AG09309 (cell line): ENCODE results near the gene AXIN1.

ENCODE experiments used
- DNase-seq: peaks from one replicate; pipeline ENCODE4 v3.0.0-alpha.2; 2010; ENCODE audit warnings: low read depth
- H3K4me3 ChIP-seq: 2 replicates; pipeline ENCODE4 v1.5.1; 2011; ENCODE audit warnings: mild to moderate bottlenecking, low read depth, low read length, moderate library complexity; ENCODE audit not compliant: control insufficient read depth
- CTCF ChIP-seq: IDR thresholded peaks from 2 replicates; pipeline ENCODE4 v1.5.1; 2011; ENCODE audit warnings: mild to moderate bottlenecking, low read depth, low read length, inconsistent platforms; ENCODE audit not compliant: insufficient read depth, control insufficient read depth; ENCODE audit errors: missing control alignments

AXIN1 gene

DNA sequence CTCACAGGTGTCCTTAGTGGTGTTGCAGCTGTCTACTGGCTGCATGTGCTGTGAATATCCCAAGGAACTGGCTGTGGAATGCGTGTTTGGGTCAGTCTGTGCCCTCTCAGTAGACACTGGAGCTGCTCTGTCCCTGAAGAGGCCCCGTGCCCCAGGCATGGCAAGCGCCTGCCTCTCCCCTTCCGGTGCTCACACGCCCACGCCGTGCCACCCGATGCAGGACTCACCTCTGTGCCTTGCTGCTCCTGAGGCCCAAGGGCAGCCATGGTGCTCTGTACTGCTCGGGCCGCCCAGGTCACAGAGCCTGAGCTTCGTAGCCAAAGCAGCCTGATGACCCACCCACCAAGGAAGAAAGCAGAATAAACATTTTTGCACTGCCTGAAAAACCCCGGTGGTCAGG lies 86.8 kb downstream of the AXIN1 start:
- no peak overlapping the region for H3K4me3 ChIP-seq
- DNase-seq, result no peak
- no peak for TF ChIP-seq CTCF

DNA sequence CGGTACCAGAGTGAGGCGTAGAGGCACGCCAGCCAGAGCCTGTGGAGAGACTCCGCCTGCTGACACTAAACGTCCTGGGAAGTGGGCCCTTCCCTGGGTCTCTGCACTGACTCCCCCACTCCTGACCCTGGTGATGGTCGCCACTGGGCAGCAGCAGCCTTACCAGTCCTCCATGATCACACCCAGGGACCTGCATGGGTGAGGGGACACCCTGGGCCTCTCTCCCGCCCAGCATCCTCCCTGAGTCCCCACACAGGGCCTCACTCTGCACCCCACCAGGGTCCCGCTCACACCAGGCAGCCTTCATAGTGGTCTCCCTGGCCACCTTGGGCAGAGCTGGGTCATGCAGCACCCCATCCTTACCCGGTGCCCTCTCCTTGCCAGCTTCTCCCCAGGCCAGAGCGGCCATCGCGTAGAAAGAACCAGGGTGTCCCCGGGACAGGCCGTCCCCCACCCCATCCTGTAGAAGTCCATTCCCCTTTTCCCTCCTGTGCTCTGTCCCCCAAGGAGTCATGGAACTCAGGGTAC lies 87.5 kb downstream of the AXIN1 start:
- no peak for TF ChIP-seq CTCF
- DNase-seq, result no peak
- no peak overlapping the region for H3K4me3 ChIP-seq

DNA sequence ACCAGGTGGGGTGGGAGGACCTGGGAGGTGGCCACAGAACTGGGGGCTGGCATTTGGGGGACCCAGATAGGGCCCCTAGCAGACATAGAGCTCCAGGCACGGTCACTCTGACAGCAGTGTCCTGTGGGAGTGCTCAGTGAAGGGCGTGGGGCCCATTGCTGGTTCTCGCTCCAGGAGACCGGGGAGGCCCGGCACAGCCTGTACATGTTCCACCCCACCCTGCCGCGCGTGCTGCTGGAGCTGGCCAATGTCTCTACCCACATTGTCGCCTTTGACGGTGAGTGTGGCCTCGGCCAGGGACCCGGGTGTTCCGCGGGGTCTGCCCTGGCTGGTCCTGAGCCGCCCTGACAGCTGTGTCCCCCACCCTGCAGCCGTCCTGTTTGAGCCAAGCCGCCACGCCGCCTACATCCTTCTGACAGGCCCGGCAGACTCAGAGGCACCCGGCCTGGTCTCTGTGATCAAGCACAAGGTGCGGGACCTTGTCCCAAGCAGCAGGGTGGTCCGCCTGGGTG lies 88.0 kb downstream of the AXIN1 start:
- no peak overlapping the region for H3K4me3 ChIP-seq
- no peak for DNase-seq

GRCh38 chr16:263944-264343 lies 88.6 kb downstream of the AXIN1 start:
- TF ChIP-seq CTCF, result no peak
- no peak overlapping the region for H3K4me3 ChIP-seq
- no peak for DNase-seq

More for the DNA sequence above, 88.0 kb downstream of the AXIN1 start:
- TF ChIP-seq CTCF, result no peak

DNA sequence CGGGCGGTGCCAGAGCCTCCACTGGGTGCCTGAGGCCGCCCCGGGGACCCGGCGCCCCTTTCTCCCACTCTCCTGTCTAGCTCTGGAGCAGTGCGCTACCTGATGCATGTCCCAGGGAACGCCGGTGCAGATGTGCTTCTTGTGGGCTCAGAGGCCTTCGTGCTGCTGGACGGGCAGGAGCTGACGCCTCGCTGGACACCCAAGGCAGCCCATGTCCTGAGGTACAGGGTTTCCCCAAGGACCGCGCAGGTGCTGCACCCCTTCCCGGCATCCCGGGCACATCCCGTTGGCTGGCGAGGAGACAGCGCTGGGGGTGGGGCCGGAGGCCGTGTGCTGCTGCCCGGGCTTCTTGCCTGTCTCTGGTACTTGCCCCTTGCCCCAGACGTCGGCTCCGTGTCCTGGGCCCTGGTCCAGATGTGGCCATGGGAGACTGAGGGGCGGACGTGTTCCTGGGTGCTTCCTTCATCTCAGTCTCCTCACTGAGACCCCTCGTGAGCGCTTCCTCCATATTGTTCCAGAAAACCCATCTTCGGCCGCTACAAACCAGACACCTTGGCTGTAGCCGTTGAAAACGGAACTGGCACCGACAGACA lies 89.2 kb downstream of the AXIN1 start:
- no peak for DNase-seq
- TF ChIP-seq CTCF, result no peak
- H3K4me3 ChIP-seq, result no peak overlapping the region

GRCh38 chr16:262121-262745 lies 90.3 kb downstream of the AXIN1 start:
- no peak for DNase-seq
- TF ChIP-seq CTCF, result no peak

More at GRCh38 chr16:262121-262745, 90.3 kb downstream of the AXIN1 start:
- no peak overlapping the region for H3K4me3 ChIP-seq
